HepG2 (cell line): ENCODE measurements around the gene TRMT112. TPM values are rescaled to one million over a fixed set of nuclear protein-coding genes. Genes with fewer than 3 reads are reported as not detected.
A peak's percentile ranks its signal among the peaks of the same experiment; 100 is the strongest.

Source experiments
- ARNT2 ChIP-seq: sonication (generic); formaldehyde crosslinking; IDR thresholded peaks from 2 replicates; pipeline ENCODE4 v1.8.0; 2022; ENCODE audit warnings: mild to moderate bottlenecking, low read depth, missing genetic modification reagents, moderate library complexity
- MAZ ChIP-seq, 2 experiments: sonication (generic) in 1 of 2; formaldehyde crosslinking in 1 of 2; IDR thresholded peaks; 2 replicates each; pipeline versions ENCODE4 v1.5.0 to v1.6.1; 2012 to 2020; ENCODE audit warnings: low read depth in 2 of 2, mild to moderate bottlenecking in 2 of 2, borderline replicate concordance in 1 of 2, improper control_type of control experiment in 1 of 2, low read length in 1 of 2, missing genetic modification reagents in 1 of 2, moderate library complexity in 1 of 2
- MEIS1 ChIP-seq: sonication (generic); formaldehyde crosslinking; IDR thresholded peaks from 2 replicates; pipeline ENCODE4 v1.9.0; 2021; ENCODE audit warnings: mild to moderate bottlenecking, missing genetic modification reagents, moderate library complexity, borderline replicate concordance
- NCOA1 ChIP-seq: sonication (generic); formaldehyde crosslinking; IDR thresholded peaks from 2 replicates; pipeline ENCODE4 v1.9.0; 2021; ENCODE audit warnings: missing genetic modification reagents
- NFATC3 ChIP-seq: sonication (generic); formaldehyde crosslinking; IDR thresholded peaks from 2 replicates; pipeline ENCODE4 v1.5.1; 2020; ENCODE audit warnings: mild to moderate bottlenecking, missing genetic modification reagents
- NR2F1 ChIP-seq, 2 experiments: fragments of 450-650 bp in 1 of 2; formaldehyde crosslinking in 1 of 2; IDR thresholded peaks; 2 replicates each; pipeline versions ENCODE4 v1.5.0 to v1.6.1; 2016 to 2020; ENCODE audit warnings: mild to moderate bottlenecking in 1 of 2, missing compliant biosample characterization in 1 of 2, missing genetic modification reagents in 1 of 2, moderate library complexity in 1 of 2
- SNAPC2 ChIP-seq: sonication (generic); formaldehyde crosslinking; IDR thresholded peaks from 2 replicates; pipeline ENCODE4 v1.8.1; 2022; ENCODE audit warnings: mild to moderate bottlenecking, missing genetic modification reagents
- U2AF2 ChIP-seq: fragments of 200-400 bp; formaldehyde crosslinking; IDR thresholded peaks from 2 replicates; pipeline ENCODE4 v1.6.1; 2017; ENCODE audit warnings: low read depth, mild to moderate bottlenecking, low read length
- ZFAT ChIP-seq: sonication (generic); formaldehyde crosslinking; conservative IDR thresholded peaks from 2 replicates; pipeline ENCODE4 v1.8.1; 2023; ENCODE audit warnings: missing genetic modification reagents, inconsistent platforms
- ZNF460 ChIP-seq: sonication (generic); formaldehyde crosslinking; IDR thresholded peaks from 2 replicates; pipeline ENCODE4 v1.5.1; 2020; ENCODE audit warnings: missing genetic modification reagents, mild to moderate bottlenecking, borderline replicate concordance
- polyA plus RNA-seq, 8 experiments: library from polyadenylated mRNA; depleted of rRNA in 3 of 8; stranded (reverse) in 7 of 8; unstranded in 1 of 8; fragments of >200 nt; fragmentation: Illumina TruSeq in 4 of 8; extraction: Trizol in 4 of 8; gene quantifications; 2 replicates each; pipeline versions ENCODE4 v1.2.1 to v1.2.3, GENCODE V29; 2011 to 2016; ENCODE audit warnings: low read depth in 4 of 8, missing spikeins in 1 of 8, mixed read lengths in 1 of 8; ENCODE audit not compliant: insufficient read depth in 1 of 8
- total RNA-seq, 5 experiments: library from RNA; depleted of rRNA; stranded (reverse); fragments of >200 nt; fragmentation: Illumina TruSeq; extraction: Trizol; gene quantifications; 2 replicates each; pipeline ENCODE4 v1.2.3, GENCODE V29; 2016; ENCODE audit warnings: low read depth in 1 of 5
- TF ChIP-seq, protein P1 (sequence below): sonication (generic); formaldehyde crosslinking; IDR thresholded peaks from 2 replicates; pipeline ENCODE4 v1.8.1; 2023; ENCODE audit warnings: mild to moderate bottlenecking, missing genetic modification reagents
- TF ChIP-seq, protein P2 (sequence below): sonication (generic); formaldehyde crosslinking; IDR thresholded peaks from 2 replicates; pipeline ENCODE4 v1.4.0; 2020; ENCODE audit warnings: missing genetic modification reagents, borderline replicate concordance
- TF ChIP-seq, protein P3 (sequence below): sonication (generic); formaldehyde crosslinking; conservative IDR thresholded peaks from 2 replicates; pipeline ENCODE4 v1.4.0; 2020; ENCODE audit warnings: missing genetic modification reagents
- TF ChIP-seq, protein P4 (sequence below): IDR thresholded peaks from 2 replicates; pipeline ENCODE4 v1.6.1; 2016; ENCODE audit warnings: missing biosample characterization, missing genetic modification reagents, low read depth
- TF ChIP-seq, protein P5 (sequence below): sonication (generic); formaldehyde crosslinking; IDR thresholded peaks from 2 replicates; pipeline ENCODE4 v1.8.0; 2023; ENCODE audit warnings: mild to moderate bottlenecking, missing genetic modification reagents

Gene TRMT112
- total and polyA plus RNA-seq, 2 of the 13 experiments (the other 11 are each of a cell fraction or from before 2014, with no cell fraction given), result 186 to 409 TPM

DNA sequence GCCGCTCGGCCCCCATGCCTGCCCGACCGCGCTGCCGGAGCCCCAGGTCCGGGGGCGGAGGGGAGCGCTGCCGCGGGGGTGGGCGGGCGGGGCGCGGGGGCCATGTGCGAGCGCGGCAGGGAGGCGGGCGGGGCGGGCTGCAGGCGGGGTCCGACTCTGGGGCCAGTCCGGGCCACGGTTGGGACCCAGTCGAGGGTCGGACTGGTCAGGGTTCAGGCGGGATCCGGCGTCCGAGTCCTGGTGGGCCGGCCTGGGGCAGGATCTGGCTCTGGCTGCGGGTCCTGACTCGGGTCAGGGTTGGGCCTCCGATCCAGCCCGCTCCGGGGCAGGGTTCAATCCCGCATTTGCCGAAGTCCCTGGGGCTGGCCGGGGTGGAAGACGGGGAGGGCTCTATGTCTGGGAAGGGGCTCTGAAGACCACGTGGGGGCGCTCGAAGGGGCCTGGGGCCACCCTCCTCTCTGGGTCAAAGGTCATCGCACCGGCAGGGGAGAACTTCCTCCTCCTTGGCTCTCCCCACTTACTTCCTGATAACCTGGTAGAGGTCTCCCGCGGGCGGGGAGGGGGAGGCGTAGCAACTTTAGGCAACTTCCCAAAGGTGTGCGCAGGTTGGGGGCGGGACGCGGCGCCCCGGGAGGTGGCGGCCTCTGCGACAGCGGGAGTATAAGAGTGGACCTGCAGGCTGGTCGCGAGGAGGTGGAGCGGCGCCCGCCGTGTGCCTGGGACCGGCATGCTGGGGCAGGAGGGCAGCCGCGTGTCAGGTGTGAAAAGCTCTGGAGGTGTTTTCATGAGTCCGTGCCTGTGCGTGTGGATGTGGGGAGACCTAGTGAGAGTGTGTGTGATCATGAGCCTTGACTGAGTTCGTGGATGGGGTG lies 11.4 kb downstream of the TRMT112 start (continued):
- TF ChIP-seq, protein P1, sequence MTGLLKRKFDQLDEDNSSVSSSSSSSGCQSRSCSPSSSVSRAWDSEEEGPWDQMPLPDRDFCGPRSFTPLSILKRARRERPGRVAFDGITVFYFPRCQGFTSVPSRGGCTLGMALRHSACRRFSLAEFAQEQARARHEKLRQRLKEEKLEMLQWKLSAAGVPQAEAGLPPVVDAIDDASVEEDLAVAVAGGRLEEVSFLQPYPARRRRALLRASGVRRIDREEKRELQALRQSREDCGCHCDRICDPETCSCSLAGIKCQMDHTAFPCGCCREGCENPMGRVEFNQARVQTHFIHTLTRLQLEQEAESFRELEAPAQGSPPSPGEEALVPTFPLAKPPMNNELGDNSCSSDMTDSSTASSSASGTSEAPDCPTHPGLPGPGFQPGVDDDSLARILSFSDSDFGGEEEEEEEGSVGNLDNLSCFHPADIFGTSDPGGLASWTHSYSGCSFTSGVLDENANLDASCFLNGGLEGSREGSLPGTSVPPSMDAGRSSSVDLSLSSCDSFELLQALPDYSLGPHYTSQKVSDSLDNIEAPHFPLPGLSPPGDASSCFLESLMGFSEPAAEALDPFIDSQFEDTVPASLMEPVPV (CRISPR knock-in tag), result 0 out of 2 replicates have a peak, but pooled peaks have one; percentile 35
- TF ChIP-seq SNAPC2 (CRISPR knock-in tag) (no peak), U2AF2 (no peak), MAZ (IDR thresholded peaks at IDR 0.05; ENCODE audit: borderline replicate concordance, low read depth, low read length) (no peak; the same call in 1 of the 2 replicates), MAZ (CRISPR knock-in tag; IDR thresholded peaks at IDR 0.05; ENCODE audit: low read depth) (peak; percentile 65; the same call in 1 of the 2 replicates), NR2F1 (CRISPR knock-in tag; IDR thresholded peaks at IDR 0.05) (peak; percentile 50 to 85; a peak in 3 of 4 replicates), ARNT2 (0 out of 2 replicates have a peak, but pooled peaks have one; percentile 60), NFATC3 (CRISPR knock-in tag) (no peak), ZFAT (CRISPR knock-in tag) (no peak), ZNF460 (CRISPR knock-in tag) (no peak), NCOA1 (CRISPR knock-in tag) (no peak), MEIS1 (CRISPR knock-in tag) (no peak)
- TF ChIP-seq, protein P2, sequence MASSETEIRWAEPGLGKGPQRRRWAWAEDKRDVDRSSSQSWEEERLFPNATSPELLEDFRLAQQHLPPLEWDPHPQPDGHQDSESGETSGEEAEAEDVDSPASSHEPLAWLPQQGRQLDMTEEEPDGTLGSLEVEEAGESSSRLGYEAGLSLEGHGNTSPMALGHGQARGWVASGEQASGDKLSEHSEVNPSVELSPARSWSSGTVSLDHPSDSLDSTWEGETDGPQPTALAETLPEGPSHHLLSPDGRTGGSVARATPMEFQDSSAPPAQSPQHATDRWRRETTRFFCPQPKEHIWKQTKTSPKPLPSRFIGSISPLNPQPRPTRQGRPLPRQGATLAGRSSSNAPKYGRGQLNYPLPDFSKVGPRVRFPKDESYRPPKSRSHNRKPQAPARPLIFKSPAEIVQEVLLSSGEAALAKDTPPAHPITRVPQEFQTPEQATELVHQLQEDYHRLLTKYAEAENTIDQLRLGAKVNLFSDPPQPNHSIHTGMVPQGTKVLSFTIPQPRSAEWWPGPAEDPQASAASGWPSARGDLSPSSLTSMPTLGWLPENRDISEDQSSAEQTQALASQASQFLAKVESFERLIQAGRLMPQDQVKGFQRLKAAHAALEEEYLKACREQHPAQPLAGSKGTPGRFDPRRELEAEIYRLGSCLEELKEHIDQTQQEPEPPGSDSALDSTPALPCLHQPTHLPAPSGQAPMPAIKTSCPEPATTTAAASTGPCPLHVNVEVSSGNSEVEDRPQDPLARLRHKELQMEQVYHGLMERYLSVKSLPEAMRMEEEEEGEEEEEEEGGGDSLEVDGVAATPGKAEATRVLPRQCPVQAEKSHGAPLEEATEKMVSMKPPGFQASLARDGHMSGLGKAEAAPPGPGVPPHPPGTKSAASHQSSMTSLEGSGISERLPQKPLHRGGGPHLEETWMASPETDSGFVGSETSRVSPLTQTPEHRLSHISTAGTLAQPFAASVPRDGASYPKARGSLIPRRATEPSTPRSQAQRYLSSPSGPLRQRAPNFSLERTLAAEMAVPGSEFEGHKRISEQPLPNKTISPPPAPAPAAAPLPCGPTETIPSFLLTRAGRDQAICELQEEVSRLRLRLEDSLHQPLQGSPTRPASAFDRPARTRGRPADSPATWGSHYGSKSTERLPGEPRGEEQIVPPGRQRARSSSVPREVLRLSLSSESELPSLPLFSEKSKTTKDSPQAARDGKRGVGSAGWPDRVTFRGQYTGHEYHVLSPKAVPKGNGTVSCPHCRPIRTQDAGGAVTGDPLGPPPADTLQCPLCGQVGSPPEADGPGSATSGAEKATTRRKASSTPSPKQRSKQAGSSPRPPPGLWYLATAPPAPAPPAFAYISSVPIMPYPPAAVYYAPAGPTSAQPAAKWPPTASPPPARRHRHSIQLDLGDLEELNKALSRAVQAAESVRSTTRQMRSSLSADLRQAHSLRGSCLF, result no peak
- TF ChIP-seq, protein P3, sequence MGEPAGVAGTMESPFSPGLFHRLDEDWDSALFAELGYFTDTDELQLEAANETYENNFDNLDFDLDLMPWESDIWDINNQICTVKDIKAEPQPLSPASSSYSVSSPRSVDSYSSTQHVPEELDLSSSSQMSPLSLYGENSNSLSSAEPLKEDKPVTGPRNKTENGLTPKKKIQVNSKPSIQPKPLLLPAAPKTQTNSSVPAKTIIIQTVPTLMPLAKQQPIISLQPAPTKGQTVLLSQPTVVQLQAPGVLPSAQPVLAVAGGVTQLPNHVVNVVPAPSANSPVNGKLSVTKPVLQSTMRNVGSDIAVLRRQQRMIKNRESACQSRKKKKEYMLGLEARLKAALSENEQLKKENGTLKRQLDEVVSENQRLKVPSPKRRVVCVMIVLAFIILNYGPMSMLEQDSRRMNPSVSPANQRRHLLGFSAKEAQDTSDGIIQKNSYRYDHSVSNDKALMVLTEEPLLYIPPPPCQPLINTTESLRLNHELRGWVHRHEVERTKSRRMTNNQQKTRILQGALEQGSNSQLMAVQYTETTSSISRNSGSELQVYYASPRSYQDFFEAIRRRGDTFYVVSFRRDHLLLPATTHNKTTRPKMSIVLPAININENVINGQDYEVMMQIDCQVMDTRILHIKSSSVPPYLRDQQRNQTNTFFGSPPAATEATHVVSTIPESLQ, result no peak
- TF ChIP-seq, protein P4, sequence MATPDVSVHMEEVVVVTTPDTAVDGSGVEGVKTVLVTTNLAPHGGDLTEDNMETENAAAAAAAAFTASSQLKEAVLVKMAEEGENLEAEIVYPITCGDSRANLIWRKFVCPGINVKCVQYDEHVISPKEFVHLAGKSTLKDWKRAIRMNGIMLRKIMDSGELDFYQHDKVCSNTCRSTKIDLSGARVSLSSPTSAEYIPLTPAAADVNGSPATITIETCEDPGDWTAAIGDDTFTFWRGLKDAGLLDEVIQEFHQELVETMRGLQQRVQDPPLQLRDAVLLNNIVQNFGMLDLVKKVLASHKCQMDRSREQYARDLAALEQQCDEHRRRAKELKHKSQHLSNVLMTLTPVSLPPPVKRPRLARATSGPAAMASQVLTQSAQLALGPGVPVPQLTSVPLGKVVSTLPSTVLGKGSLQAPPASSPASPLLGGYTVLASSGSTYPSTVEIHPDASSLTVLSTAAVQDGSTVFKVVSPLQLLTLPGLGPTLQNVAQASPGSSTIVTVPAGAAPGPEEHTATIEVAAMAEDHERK, result no peak
- TF ChIP-seq, protein P5, sequence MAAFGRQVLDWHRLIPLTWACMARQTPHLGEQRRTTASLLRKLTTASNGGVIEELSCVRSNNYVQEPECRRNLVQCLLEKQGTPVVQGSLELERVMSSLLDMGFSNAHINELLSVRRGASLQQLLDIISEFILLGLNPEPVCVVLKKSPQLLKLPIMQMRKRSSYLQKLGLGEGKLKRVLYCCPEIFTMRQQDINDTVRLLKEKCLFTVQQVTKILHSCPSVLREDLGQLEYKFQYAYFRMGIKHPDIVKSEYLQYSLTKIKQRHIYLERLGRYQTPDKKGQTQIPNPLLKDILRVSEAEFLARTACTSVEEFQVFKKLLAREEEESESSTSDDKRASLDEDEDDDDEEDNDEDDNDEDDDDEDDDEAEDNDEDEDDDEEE (CRISPR knock-in tag), result no peak
